ENCODE measurements around the gene NAA40.

DNA sequence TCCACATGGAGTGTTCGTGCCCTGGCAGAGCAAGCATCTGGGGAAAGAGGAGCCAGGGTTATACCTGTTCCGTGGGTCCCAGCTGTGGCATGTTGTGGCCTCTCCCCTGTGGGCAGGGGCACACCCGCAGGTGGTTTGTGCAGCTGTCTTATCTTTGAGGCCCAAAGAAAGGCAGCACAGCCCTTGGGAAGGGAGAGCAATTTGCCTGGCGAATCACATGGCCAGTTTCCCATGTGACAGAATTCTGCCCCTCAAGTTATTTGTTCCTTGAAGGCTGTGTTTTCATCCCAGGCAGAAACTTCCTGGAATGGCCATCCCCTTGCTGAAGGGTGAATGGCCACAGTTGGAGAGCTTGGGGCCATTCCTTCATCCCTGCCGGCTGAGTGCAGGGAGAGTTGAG is 19.2 kb downstream of the NAA40 start:
- TF ChIP-seq, protein P1, sequence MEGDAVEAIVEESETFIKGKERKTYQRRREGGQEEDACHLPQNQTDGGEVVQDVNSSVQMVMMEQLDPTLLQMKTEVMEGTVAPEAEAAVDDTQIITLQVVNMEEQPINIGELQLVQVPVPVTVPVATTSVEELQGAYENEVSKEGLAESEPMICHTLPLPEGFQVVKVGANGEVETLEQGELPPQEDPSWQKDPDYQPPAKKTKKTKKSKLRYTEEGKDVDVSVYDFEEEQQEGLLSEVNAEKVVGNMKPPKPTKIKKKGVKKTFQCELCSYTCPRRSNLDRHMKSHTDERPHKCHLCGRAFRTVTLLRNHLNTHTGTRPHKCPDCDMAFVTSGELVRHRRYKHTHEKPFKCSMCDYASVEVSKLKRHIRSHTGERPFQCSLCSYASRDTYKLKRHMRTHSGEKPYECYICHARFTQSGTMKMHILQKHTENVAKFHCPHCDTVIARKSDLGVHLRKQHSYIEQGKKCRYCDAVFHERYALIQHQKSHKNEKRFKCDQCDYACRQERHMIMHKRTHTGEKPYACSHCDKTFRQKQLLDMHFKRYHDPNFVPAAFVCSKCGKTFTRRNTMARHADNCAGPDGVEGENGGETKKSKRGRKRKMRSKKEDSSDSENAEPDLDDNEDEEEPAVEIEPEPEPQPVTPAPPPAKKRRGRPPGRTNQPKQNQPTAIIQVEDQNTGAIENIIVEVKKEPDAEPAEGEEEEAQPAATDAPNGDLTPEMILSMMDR (conservative IDR thresholded peaks at IDR 0.05 in 1 of 2, IDR thresholded peaks at IDR 0.05 in 1 of 2; ENCODE audit: low read depth in 1 of 2, low read length in 2 of 2): no peak
- no peak for TF ChIP-seq EZH2 (IDR thresholded peaks at IDR 0.05; ENCODE audit: low read length, missing control alignments)
